Erythroblast (primary cell): ENCODE data around the gene ACAN.

Experiments
- GATA1 ChIP-seq: IDR thresholded peaks from 2 replicates; pipeline ENCODE4 v1.6.1; 2011; ENCODE audit warnings: low read depth, mild to moderate bottlenecking, control low read depth, low read length, moderate library complexity
- POLR2A ChIP-seq: IDR thresholded peaks from 2 replicates; pipeline ENCODE4 v1.6.1; 2011; ENCODE audit warnings: mild to moderate bottlenecking, low read length

DNA sequence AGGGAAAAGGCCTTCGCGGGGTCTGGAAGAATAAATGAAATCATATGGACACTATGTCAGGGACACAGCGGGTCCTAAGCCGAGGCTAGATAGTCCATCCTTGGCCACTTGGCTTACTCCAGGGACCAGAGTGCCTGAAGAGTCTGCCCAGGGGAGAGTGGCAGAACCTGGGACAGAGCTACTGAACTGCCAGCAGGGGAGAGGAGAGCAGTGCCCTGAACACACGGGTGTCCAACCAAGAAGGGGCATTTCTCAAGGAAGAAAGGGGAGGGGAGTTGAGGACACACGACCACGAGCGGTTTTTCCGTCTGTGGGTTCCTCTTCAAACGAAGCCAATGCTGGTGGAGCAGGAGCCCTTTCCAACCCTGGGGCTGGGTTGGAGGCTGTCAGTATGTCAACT lies 1.0 kb downstream of the ACAN start:
- TF ChIP-seq POLR2A (no peak), GATA1 (no peak)
